ENCODE data around the gene SH3GL3. TPM values are rescaled to one million over a fixed set of nuclear protein-coding genes. Genes with fewer than 3 reads are reported as not detected.

SH3GL3 gene
- total and polyA plus RNA-seq, 2 of the 8 experiments (the other 6 are each of a cell fraction or from before 2014, with no cell fraction given): 14.1 to 19.1 TPM

- TF ChIP-seq USF2 (IDR thresholded peaks at IDR 0.05; ENCODE audit: low read length): no peak
- TF ChIP-seq POLR2A (IDR thresholded peaks at IDR 0.05; ENCODE audit: control extremely low read depth in 1 of 2, low read depth in 2 of 2, low read length in 2 of 2): no peak
Observed at GRCh38 chr15:83616840-83617239, 169.7 kb downstream of the SH3GL3 start (continued).

Measured in H1 (cell line).